ENCODE data around the gene UBE2C.

Gene UBE2C

GRCh38 chr20:45810191-45810970 is 2.1 kb upstream of the UBE2C start:
- H3K4me3 ChIP-seq (ENCODE audit: low read length), result no peak overlapping the region
- no peak overlapping the region for H3K9ac ChIP-seq (ENCODE audit: low read length)
- H3K27ac ChIP-seq (ENCODE audit: low read depth, low read length), result no peak overlapping the region
- H3K27me3 ChIP-seq (ENCODE audit: control insufficient read depth, insufficient read depth, low read length), result no peaks in the 10 kb centered on the region
- peaks cover 4% of the 10 kb centered on the region for H3K4me1 ChIP-seq (ENCODE audit: control insufficient read depth, insufficient read depth, low read length)
- H3K36me3 ChIP-seq (ENCODE audit: control insufficient read depth, insufficient read depth, low read length), result peaks cover 28% of the 10 kb centered on the region

- Histone ChIP-seq H3K27ac (ENCODE audit: low read depth, low read length) (no peak overlapping the region), H3K27me3 (ENCODE audit: control insufficient read depth, insufficient read depth, low read length) (no peaks in the 10 kb centered on the region), H3K36me3 (ENCODE audit: control insufficient read depth, insufficient read depth, low read length) (peaks cover 20% of the 10 kb centered on the region), H3K4me1 (ENCODE audit: control insufficient read depth, insufficient read depth, low read length) (peaks cover 4% of the 10 kb centered on the region), H3K4me3 (ENCODE audit: low read length) (peak overlapping the region; percentile 68), H3K9ac (ENCODE audit: low read length) (no peak overlapping the region)
Observed at GRCh38 chr20:45813006-45813340, 529 bp downstream of the UBE2C start.

- Histone ChIP-seq H3K9ac (ENCODE audit: low read length) (no peak overlapping the region), H3K27me3 (ENCODE audit: control insufficient read depth, insufficient read depth, low read length) (no peaks in the 10 kb centered on the region), H3K27ac (ENCODE audit: low read depth, low read length) (no peak overlapping the region), H3K4me3 (ENCODE audit: low read length) (no peak overlapping the region), H3K36me3 (ENCODE audit: control insufficient read depth, insufficient read depth, low read length) (peaks cover 19% of the 10 kb centered on the region), H3K4me1 (ENCODE audit: control insufficient read depth, insufficient read depth, low read length) (peaks cover 4% of the 10 kb centered on the region)
Observed at GRCh38 chr20:45813489-45813888, 1.0 kb downstream of the UBE2C start.

GRCh38 chr20:45814314-45814713 is 1.9 kb downstream of the UBE2C start:
- Histone ChIP-seq H3K9ac (ENCODE audit: low read length) (no peak overlapping the region), H3K27me3 (ENCODE audit: control insufficient read depth, insufficient read depth, low read length) (no peaks in the 10 kb centered on the region), H3K27ac (ENCODE audit: low read depth, low read length) (no peak overlapping the region), H3K4me1 (ENCODE audit: control insufficient read depth, insufficient read depth, low read length) (peaks cover 4% of the 10 kb centered on the region), H3K4me3 (ENCODE audit: low read length) (no peak overlapping the region), H3K36me3 (ENCODE audit: control insufficient read depth, insufficient read depth, low read length) (peaks cover 13% of the 10 kb centered on the region)

- Histone ChIP-seq H3K27ac (ENCODE audit: low read depth, low read length) (no peak overlapping the region), H3K36me3 (ENCODE audit: control insufficient read depth, insufficient read depth, low read length) (peaks cover 2% of the 10 kb centered on the region), H3K9ac (ENCODE audit: low read length) (no peak overlapping the region), H3K4me3 (ENCODE audit: low read length) (no peak overlapping the region), H3K27me3 (ENCODE audit: control insufficient read depth, insufficient read depth, low read length) (no peaks in the 10 kb centered on the region), H3K4me1 (ENCODE audit: control insufficient read depth, insufficient read depth, low read length) (peaks cover 4% of the 10 kb centered on the region)
Observed at GRCh38 chr20:45816951-45817350, 4.5 kb downstream of the UBE2C start.

GRCh38 chr20:45817376-45818194 is 5.1 kb downstream of the UBE2C start:
- no peak overlapping the region for H3K27ac ChIP-seq (ENCODE audit: low read depth, low read length)
- no peak overlapping the region for H3K4me3 ChIP-seq (ENCODE audit: low read length)

GRCh38 chr20:45818239-45818638 is 5.8 kb downstream of the UBE2C start:
- no peak overlapping the region for H3K4me3 ChIP-seq (ENCODE audit: low read length)
- no peak overlapping the region for H3K9ac ChIP-seq (ENCODE audit: low read length)
- H3K4me1 ChIP-seq (ENCODE audit: control insufficient read depth, insufficient read depth, low read length), result no peaks in the 10 kb centered on the region
- H3K27me3 ChIP-seq (ENCODE audit: control insufficient read depth, insufficient read depth, low read length), result peaks cover 2% of the 10 kb centered on the region
- peaks cover 2% of the 10 kb centered on the region for H3K36me3 ChIP-seq (ENCODE audit: control insufficient read depth, insufficient read depth, low read length)
- H3K27ac ChIP-seq (ENCODE audit: low read depth, low read length), result no peak overlapping the region

More at GRCh38 chr20:45817376-45818194, 5.1 kb downstream of the UBE2C start:
- Histone ChIP-seq H3K36me3 (ENCODE audit: control insufficient read depth, insufficient read depth, low read length) (peaks cover 2% of the 10 kb centered on the region), H3K4me1 (ENCODE audit: control insufficient read depth, insufficient read depth, low read length) (peaks cover 3% of the 10 kb centered on the region), H3K9ac (ENCODE audit: low read length) (no peak overlapping the region), H3K27me3 (ENCODE audit: control insufficient read depth, insufficient read depth, low read length) (no peaks in the 10 kb centered on the region)

- Histone ChIP-seq H3K36me3 (ENCODE audit: control insufficient read depth, insufficient read depth, low read length) (peaks cover 2% of the 10 kb centered on the region), H3K27ac (ENCODE audit: low read depth, low read length) (no peak overlapping the region), H3K9ac (ENCODE audit: low read length) (no peak overlapping the region)
Observed at GRCh38 chr20:45819466-45819865, 7.0 kb downstream of the UBE2C start.

GRCh38 chr20:45821947-45822346 is 9.5 kb downstream of the UBE2C start:
- Histone ChIP-seq H3K9ac (ENCODE audit: low read length) (no peak overlapping the region), H3K27me3 (ENCODE audit: control insufficient read depth, insufficient read depth, low read length) (peaks cover 3% of the 10 kb centered on the region), H3K4me3 (ENCODE audit: low read length) (no peak overlapping the region), H3K27ac (ENCODE audit: low read depth, low read length) (no peak overlapping the region), H3K36me3 (ENCODE audit: control insufficient read depth, insufficient read depth, low read length) (no peaks in the 10 kb centered on the region), H3K4me1 (ENCODE audit: control insufficient read depth, insufficient read depth, low read length) (peaks cover 11% of the 10 kb centered on the region)

More at GRCh38 chr20:45819466-45819865, 7.0 kb downstream of the UBE2C start:
- no peaks in the 10 kb centered on the region for H3K4me1 ChIP-seq (ENCODE audit: control insufficient read depth, insufficient read depth, low read length)
- no peak overlapping the region for H3K4me3 ChIP-seq (ENCODE audit: low read length)
- peaks cover 3% of the 10 kb centered on the region for H3K27me3 ChIP-seq (ENCODE audit: control insufficient read depth, insufficient read depth, low read length)

GRCh38 chr20:45822857-45823256 is 10.4 kb downstream of the UBE2C start:
- peaks cover 3% of the 10 kb centered on the region for H3K27me3 ChIP-seq (ENCODE audit: control insufficient read depth, insufficient read depth, low read length)
- peaks cover 11% of the 10 kb centered on the region for H3K4me1 ChIP-seq (ENCODE audit: control insufficient read depth, insufficient read depth, low read length)
- no peak overlapping the region for H3K27ac ChIP-seq (ENCODE audit: low read depth, low read length)
- H3K9ac ChIP-seq (ENCODE audit: low read length), result no peak overlapping the region
- H3K36me3 ChIP-seq (ENCODE audit: control insufficient read depth, insufficient read depth, low read length), result no peaks in the 10 kb centered on the region
- H3K4me3 ChIP-seq (ENCODE audit: low read length), result peak overlapping the region; percentile 29

GRCh38 chr20:45823949-45824835 is 11.7 kb downstream of the UBE2C start:
- H3K4me1 ChIP-seq (ENCODE audit: control insufficient read depth, insufficient read depth, low read length), result peaks cover 11% of the 10 kb centered on the region
- no peak overlapping the region for H3K27ac ChIP-seq (ENCODE audit: low read depth, low read length)
- peaks cover 3% of the 10 kb centered on the region for H3K27me3 ChIP-seq (ENCODE audit: control insufficient read depth, insufficient read depth, low read length)
- H3K4me3 ChIP-seq (ENCODE audit: low read length), result peak overlapping the region; percentile 29
- no peak overlapping the region for H3K9ac ChIP-seq (ENCODE audit: low read length)
- H3K36me3 ChIP-seq (ENCODE audit: control insufficient read depth, insufficient read depth, low read length), result no peaks in the 10 kb centered on the region

Data from rectal smooth muscle tissue (tissue), 1 donor.